Stimulated activated naive CD4-positive, alpha-beta T cell (primary cell): ENCODE data around the gene IRF9.
"Not testable (repeated sequence)": the region's sequence is repeated elsewhere in the genome, so short reads cannot be mapped to it uniquely, and the experiment has no call there.

Source experiments
- DNase-seq, 6 experiments: peaks; one replicate each; lab custom pipeline; 2025; lab: John Stamatoyannopoulos, UW

Gene IRF9

GRCh38 chr14:24194873-24195185 is 33.8 kb downstream of the IRF9 start:
- DNase-seq = no peak

GRCh38 chr14:24195186-24196070 is 34.4 kb downstream of the IRF9 start, which contains the start of gene TM9SF1:
TM9SF1 (minus strand) TSS chr14:24195441; CDS start chr14:24195019, 422 bp downstream.
- peak; percentile 81 to 91 (median 86) for DNase-seq

- no peak for DNase-seq
These were observed 35.3 kb downstream of the IRF9 start for GRCh38 chr14:24196071-24197055.

DNA sequence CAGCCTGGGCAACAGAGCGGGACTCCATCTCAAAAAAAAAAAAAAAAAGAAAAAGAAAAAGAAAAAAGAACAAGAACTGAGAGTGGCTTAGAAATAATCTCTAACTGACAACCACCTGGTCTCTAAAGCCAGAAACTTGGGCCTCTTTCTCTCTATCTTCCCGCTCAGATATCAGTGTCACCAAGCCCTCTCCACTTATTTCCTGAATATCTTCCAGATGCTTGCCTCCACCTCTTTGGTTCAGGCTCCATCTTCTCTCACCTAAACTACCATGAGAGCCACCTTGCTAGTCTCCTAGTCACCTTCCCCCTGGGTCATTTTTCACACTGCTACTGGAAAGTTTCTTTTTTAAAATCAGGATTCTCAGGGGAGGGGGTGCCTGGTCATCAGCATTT is 36.0 kb downstream of the IRF9 start:
- DNase-seq = no peak

DNA sequence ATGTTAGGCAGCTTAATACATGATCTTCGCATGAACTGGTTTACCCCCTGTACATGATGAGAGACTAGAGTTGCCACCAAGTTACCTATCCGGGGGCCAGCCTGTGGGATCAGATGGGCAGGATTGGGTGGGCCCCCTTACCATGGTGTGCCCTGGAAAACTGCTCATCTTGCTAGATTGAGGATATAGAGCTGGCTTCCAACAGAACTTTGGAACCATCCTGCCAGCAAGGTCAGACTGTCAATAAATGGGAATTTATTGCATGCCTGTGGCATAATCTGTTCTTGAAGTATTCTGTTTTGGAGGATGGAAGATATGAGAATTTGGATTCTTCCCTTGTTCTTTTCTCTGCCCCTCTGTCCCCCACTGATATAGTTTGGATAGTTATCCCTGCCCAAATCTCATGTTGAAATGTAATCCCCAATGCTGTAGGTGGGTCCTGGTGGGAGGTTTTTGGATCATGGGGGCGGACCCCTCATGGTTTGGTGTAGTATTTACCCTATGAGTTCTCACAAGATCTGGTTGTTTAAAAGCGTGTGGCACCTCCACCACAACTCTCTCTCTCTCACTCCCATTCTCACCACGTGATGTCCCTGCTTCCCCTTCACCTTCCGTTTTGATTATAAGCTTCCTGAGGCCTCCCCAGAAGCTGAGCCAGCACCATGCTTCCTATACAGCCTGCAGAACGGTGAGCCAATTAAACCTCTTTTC is 37.9 kb downstream of the IRF9 start:
- DNase-seq = no peak

- not testable (repeated sequence) for DNase-seq
These were observed 41.5 kb downstream of the IRF9 start for GRCh38 chr14:24202538-24202937.

DNA sequence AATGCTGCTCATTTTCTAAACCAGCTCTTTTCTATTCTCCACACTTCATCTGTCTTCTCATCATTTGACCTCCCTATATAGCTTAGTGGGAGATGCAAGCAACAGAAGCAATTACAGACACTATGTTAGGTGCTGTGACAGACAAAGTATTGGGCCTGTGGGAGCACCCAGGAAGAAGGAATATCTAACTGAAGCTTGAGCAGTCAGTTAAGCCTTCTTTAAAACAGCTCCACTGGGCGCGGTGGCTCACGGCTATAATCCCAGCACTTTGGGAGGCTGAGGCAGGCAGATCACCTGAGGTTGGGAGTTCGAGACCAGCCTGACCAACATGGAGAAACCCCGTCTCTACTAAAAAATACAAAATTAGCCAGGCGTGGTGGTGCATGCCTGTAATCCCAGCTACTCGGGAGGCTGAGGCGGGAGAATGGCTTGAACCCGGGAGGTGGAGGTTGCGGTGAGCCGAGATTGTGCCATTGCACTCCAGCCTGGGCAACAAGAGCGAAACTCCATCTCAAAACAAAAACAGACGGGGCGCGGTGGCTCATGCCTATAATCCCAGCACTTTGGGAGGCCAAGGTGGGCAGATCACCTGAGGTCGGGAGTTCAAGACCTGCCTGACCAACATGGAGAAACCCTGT is 42.3 kb downstream of the IRF9 start:
- DNase-seq = not testable (repeated sequence)

GRCh38 chr14:24204163-24205146 is 43.4 kb downstream of the IRF9 start:
- no peak for DNase-seq

GRCh38 chr14:24206260-24207103 is 45.4 kb downstream of the IRF9 start:
- DNase-seq = no peak

GRCh38 chr14:24207104-24207551 is 46.1 kb downstream of the IRF9 start:
- no peak for DNase-seq

GRCh38 chr14:24207625-24208024 is 46.6 kb downstream of the IRF9 start:
- no peak for DNase-seq

GRCh38 chr14:24211311-24211710 is 50.2 kb downstream of the IRF9 start:
- no peak for DNase-seq

GRCh38 chr14:24212924-24213865 is 52.1 kb downstream of the IRF9 start, which contains the start of gene CHMP4A:
CHMP4A (minus strand) TSS chr14:24213488; CDS start chr14:24213439, 49 bp downstream.
- DNase-seq = peak; percentile 88 to 93 (median 92)

DNA sequence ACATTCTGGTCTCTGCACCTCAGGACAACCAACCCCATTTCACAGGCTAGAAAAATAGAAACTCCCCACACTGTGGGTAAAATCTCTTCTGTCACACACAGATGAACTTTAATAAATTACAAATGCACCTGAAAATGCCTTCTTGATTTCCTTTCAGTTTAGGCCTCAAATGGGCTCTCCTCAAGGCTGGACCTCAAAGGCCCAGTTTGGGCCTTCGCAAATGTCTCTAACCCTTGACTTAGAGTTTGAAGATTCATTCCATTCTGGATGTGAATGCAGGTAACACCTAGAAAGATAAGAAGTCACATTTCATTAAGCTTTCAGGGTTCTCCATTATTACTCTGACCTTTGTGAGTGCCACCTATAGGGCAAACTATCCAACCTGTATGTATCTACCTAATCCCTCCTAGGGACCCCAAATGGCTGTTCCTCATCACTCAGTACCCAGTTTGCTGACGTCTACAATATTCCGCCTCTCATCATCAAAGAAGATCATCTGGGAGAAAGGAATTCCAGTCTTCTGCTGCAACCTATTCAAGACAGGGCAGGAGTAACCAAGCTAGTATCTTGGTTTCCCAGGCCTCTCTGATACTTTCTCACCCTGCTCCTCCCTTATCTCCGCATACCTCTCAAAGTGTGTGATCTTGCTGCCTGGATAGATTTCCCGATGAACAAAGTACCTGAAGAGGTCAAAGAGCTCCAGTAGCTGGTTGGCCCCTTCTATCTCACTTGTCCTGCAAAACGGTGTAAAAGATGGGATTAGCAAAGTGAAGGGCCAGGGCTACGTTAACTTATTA is 53.0 kb downstream of the IRF9 start:
- DNase-seq = no peak

DNA sequence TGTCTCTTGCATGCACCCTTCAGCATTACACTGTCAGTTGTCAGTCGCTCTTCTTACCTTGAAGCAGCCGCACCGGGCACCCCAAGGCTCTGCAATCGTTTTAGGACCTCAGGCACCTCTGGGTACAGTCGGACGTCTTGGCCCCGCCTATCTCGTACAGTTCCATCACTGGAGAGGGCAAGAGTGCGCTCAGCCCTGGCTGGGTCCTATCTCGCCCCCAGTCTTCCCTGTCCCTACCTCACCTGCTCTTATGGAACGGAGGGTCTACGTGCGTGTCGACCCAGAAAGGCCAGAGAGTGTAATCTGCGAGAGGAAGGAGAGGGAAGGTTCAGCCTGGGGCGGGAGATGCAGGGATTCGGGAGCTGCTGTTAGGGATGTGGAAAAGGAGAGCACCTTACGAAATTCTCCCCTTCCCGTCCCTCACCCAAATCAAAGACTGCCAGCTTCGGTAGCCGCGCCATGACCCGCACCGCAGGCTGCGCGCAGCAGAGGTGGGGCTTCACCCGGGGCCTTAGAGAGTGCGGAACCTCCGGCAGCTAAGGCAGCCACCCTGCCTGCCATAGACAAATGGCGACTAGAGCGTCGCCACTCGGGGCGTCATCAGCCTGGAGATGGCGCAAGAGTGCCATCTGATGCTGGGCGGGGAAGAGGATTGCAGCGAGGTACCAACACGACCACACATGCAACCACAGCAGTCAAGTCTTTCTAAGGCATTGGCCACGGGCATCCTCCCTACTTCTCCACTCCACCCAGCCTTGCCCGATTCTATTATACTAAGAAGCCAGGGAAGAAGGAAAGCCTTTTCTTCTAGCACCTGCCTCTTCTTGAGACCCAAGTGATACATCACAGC is 54.7 kb downstream of the IRF9 start, which contains the start of gene MDP1:
TSS of gene MDP1 (minus strand) at position 572 of the 850 bp plus-strand sequence. CDS start at position 461, 111 bp downstream.
- DNase-seq = peak; percentile 76 to 88 (median 82)
